HL-60 (cell line): ENCODE data around the gene FAM124A.

Experiments
- DNase-seq, 2 experiments: peaks; one replicate each; pipeline ENCODE4 v3.0.0-alpha.2; 2010 to 2020; ENCODE audit warnings: low read depth in 1 of 2, low spot score in 1 of 2
- H3K27ac ChIP-seq: fragments of 250-450 bp; sonication (Bioruptor Pico); replicated peaks from 2 replicates; pipeline ENCODE4 v1.5.1; 2020; ENCODE audit warnings: mild to moderate bottlenecking, moderate library complexity
- H3K27me3 ChIP-seq: fragments of 250-450 bp; sonication (Bioruptor Pico); 2 replicates; pipeline ENCODE4 v1.5.1; 2021; ENCODE audit warnings: mild to moderate bottlenecking, moderate library complexity; ENCODE audit not compliant: insufficient read depth, poor library complexity, severe bottlenecking
- H3K4me3 ChIP-seq: replicated peaks from 2 replicates; pipeline ENCODE4 v1.5.1; 2011; ENCODE audit warnings: mild to moderate bottlenecking, control low read depth, low read length; ENCODE audit not compliant: insufficient read depth
- CTCF ChIP-seq: IDR thresholded peaks from one replicate; pipeline ENCODE4 v1.5.1; 2011; ENCODE audit warnings: low read length, control low read depth, inconsistent platforms; ENCODE audit not compliant: insufficient read depth
- GABPA ChIP-seq: IDR thresholded peaks from 2 replicates; pipeline ENCODE4 v1.6.1; 2012; ENCODE audit warnings: low read depth
- POLR2AphosphoS5 ChIP-seq: IDR thresholded peaks from 2 replicates; pipeline ENCODE4 v1.6.1; 2012; ENCODE audit warnings: low read depth
- REST ChIP-seq: IDR thresholded peaks from 2 replicates; pipeline ENCODE4 v1.6.1; 2012; ENCODE audit warnings: low read depth; ENCODE audit not compliant: insufficient replicate concordance
- SPI1 ChIP-seq: IDR thresholded peaks from 2 replicates; pipeline ENCODE4 v1.6.1; 2012; ENCODE audit warnings: low read depth, mild to moderate bottlenecking, borderline replicate concordance

The FAM124A gene

GRCh38 chr13:51331354-51331861 is 109.2 kb downstream of the FAM124A start:
- Histone ChIP-seq H3K4me3 (no peak overlapping the region), H3K27me3 (no peaks in the 10 kb centered on the region), H3K27ac (no peak overlapping the region)
- no peak for DNase-seq
- no peak for TF ChIP-seq SPI1

- no peak overlapping the region for H3K27ac ChIP-seq
- TF ChIP-seq POLR2AphosphoS5 = no peak
- TF ChIP-seq GABPA = no peak
- TF ChIP-seq SPI1 = no peak
- TF ChIP-seq CTCF = no peak
- no peak for TF ChIP-seq REST
- H3K4me3 ChIP-seq = no peak overlapping the region
- H3K27me3 ChIP-seq = no peaks in the 10 kb centered on the region
- DNase-seq = no peak
These were observed 110.6 kb downstream of the FAM124A start for GRCh38 chr13:51332566-51333361.

GRCh38 chr13:51333421-51333820 is 111.2 kb downstream of the FAM124A start:
- H3K27ac ChIP-seq = no peak overlapping the region
- TF ChIP-seq POLR2AphosphoS5 (no peak), CTCF (no peak), SPI1 (no peak), GABPA (no peak), REST (no peak)
- no peak overlapping the region for H3K4me3 ChIP-seq
- no peak for DNase-seq
- H3K27me3 ChIP-seq = no peaks in the 10 kb centered on the region

- Histone ChIP-seq H3K4me3 (no peak overlapping the region), H3K27ac (no peak overlapping the region)
- DNase-seq = no peak
These were observed 111.6 kb downstream of the FAM124A start for GRCh38 chr13:51333826-51334225.

More at GRCh38 chr13:51333826-51334225, 111.6 kb downstream of the FAM124A start:
- TF ChIP-seq REST = no peak
- no peak for TF ChIP-seq GABPA
- no peak for TF ChIP-seq SPI1
- no peak for TF ChIP-seq CTCF
- no peak for TF ChIP-seq POLR2AphosphoS5
- H3K27me3 ChIP-seq = no peaks in the 10 kb centered on the region
